Measurements from ENCODE around the gene NOL6.
"Not testable (repeated sequence)": the region's sequence is repeated elsewhere in the genome, so short reads cannot be mapped to it uniquely, and the experiment has no call there.

Gene NOL6

DNA sequence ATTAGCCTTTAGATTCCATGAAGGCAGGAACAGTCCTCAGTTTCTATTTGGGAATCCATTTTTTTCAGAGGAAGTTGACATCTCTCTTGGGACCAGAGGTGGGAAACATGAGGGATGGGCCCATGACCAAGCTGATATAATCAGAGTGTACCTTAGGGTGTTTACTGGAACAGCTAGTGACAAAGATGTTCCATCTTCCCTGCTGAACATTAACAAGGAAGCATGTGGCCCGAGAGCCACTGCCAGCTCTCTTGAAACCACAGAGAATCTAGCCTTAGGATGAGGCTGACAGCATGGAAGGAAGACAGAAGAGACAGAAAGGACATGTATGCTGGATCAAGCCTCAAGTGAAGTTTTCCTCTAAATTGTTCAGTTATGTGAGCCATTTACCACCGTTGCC is 42.3 kb downstream of the NOL6 start:
- peak; percentile 4 for DNase-seq

DNA sequence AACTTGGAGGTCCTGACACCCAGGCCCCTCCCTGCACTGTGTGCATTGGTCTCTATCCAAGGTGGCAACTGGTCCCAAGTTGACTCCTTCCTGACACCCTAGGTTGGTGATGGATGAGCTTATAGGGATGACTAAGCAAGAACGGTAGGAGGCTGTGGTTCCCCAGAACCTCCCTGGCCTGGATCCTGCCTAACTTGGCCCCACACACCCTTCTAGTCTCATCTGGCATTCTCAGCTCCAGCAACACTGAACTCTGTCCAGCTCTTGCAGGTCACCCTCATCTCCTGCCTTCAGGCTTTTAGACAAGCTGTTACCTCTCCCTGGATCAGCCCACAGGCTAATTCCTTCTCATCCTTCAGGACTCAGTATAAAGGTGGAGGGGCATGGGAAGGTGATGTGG is 42.8 kb downstream of the NOL6 start:
- peak; percentile 19 for DNase-seq

- DNase-seq = peak; percentile 1
Observed at GRCh38 chr9:33429256-33429985, 44.3 kb downstream of the NOL6 start.

DNA sequence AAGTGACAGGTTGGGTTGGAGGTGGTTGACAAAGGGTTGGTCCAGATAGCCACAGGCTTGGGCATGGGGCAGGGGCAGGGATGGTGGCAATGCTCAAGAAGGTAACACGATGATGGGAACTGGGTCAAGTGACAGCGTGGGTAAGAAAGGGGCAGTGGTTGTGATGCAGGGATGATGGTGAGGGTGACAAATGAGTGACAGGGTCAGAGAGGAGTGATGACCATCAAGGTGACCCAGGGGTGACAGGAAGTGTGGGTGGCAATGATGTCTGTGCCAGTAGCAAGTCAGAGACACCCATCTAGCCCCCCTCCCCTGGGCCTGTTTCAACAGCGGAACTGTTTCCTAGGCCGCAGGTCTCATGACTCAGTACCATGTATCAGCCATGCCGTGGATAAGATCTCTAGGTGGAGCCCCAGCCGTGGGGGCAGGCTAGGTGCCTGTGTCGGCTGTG is 46.9 kb downstream of the NOL6 start:
- peak; percentile 1 for DNase-seq

- DNase-seq = no peak
Observed at GRCh38 chr9:33425128-33425533, 48.6 kb downstream of the NOL6 start.

GRCh38 chr9:33424492-33424891 is 49.2 kb downstream of the NOL6 start:
- DNase-seq = not testable (repeated sequence)

GRCh38 chr9:33424043-33424442 is 49.7 kb downstream of the NOL6 start:
- not testable (repeated sequence) for DNase-seq

DNA sequence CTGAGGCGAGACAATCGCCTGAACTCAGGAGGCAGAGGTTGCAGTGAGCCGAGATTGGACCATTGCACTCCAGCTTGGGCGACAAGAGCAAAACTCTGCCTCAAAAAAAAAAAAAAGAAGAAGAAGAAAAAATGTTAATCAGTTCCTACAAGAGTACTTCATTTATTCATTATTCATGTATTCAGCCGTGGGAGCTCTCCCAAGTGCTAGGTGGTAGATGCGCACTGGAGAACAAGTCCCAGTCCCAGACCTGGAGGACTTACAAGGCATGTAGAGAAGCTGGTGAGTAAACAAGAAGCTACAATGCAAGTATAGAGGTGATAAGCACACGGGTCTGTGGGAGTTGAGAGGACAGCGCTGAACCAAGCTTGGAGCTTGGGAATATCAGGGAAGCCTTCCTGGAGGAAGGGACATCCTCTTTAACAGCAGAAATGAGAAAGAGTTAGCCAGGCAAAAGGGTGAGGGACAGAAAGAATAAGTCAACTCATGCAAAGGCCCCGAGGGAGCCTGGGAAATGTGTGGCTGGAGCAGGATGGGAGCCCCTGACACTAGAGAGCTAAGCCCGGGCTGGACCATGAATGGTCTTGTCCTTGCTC is 53.9 kb downstream of the NOL6 start:
- DNase-seq = no peak

DNA sequence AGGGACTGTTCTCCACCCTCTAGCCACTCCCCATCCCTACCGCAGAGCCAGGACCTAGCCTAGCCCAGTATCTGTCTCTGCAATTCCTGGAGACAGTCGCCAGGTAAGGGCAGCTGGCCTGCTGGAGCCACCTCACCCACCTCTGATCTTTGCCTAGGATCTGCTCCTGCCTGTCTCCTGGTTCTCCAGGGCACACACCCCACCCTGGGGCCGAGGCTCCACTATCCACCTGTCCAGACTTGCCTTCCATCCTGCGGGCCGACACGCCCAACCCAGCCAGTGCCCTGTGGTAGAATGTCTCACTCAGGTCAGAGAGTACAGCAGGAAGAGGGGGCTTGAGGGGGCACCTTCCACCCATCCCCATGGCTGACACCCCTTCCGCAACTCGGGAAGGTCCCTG is 55.6 kb downstream of the NOL6 start:
- DNase-seq = no peak

GRCh38 chr9:33416996-33417395 is 56.7 kb downstream of the NOL6 start:
- DNase-seq = no peak

DNA sequence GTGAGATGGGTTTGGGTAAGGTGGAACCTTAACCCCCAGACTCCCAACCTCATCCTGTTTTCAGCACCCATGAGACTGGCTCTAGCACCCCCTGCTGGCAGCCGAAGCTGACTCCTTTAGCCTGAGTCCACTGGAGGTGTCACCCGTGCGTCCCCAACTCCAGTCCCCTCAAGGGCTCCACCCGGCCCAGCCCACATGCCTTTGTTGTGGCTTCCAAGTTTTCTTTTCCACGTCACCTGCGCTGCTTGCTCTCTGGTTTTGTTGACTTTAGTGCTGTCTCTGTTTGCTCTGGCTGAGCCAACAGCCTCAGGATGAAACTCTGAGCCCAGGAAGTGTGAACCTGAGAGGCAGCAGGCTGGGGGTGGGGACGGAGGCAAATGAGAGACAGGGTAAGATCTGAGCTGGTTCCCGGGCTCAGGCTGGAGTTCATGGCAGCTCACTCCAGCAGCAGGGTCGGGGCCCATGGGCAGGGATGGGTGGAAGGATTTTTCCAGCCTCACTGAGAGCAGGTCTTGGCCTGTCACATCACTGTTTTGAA is 58.2 kb downstream of the NOL6 start:
- DNase-seq = peak; percentile 82

GRCh38 chr9:33414889-33415500 is 58.7 kb downstream of the NOL6 start:
- no peak for DNase-seq

- DNase-seq = peak; percentile 40
Observed at GRCh38 chr9:33414268-33414667, 59.5 kb downstream of the NOL6 start.

Data from hematopoietic multipotent progenitor cell treated with erythropoietin and hydrocortisone succinate and interleukin-3 and kit ligand, for 6 days (in vitro differentiated cells).